IMR-90 (cell line): ENCODE data around the gene GRAMD1A. TPM values are rescaled to one million over a fixed set of nuclear protein-coding genes. Genes with fewer than 3 reads are reported as not detected.

Experiments used
- ATAC-seq: fragments of 200-7000 bp; cut with Tn5 transposase; 2 replicates; pipeline ENCODE4 v1.9.1; 2020; ENCODE audit warnings: low read depth, mild to moderate bottlenecking, moderate library complexity
- BruUV-seq: library from RNA; stranded (reverse); fragments of 400-500 nt; replicated peaks from 2 replicates; lab custom pipeline; 2021; lab: Mats Ljungman, UMichigan
- CTCF ChIA-PET: fragments of 300-600 bp; formaldehyde crosslinking; extraction: SDS; loops from one replicate; lab custom pipeline; 2021; ENCODE audit warnings: antibody characterized with exemption; lab: Yijun Ruan, JAX
- POLR2A ChIA-PET: fragments of 300-600 bp; sonication (Branson Sonifier 250); formaldehyde crosslinking; loops from one replicate; lab custom pipeline; 2022; ENCODE audit warnings: antibody characterized with exemption; ENCODE audit not compliant: unreplicated experiment; lab: Charles Lee
- DNase-seq: peaks from one replicate; pipeline ENCODE4 v3.0.0; 2013
- H2AFZ ChIP-seq: replicated peaks from 2 replicates; pipeline ENCODE3; 2013; ENCODE audit warnings: low read length, mild to moderate bottlenecking; ENCODE audit not compliant: poor library complexity
- H2AK5ac ChIP-seq: 2 replicates; pipeline ENCODE4 v1.6.1; 2013; ENCODE audit warnings: low read depth, low read length, inconsistent platforms
- H2AK9ac ChIP-seq: replicated peaks from 2 replicates; pipeline ENCODE3; 2013; ENCODE audit warnings: mild to moderate bottlenecking, low read depth, low read length, moderate library complexity; ENCODE audit not compliant: poor library complexity
- H2BK120ac ChIP-seq: 2 replicates; pipeline ENCODE4 v1.6.1; 2013; ENCODE audit warnings: low read depth, low read length, inconsistent platforms
- H2BK15ac ChIP-seq: 3 replicates; pipeline ENCODE4 v1.6.1; 2013; ENCODE audit warnings: low read depth, low read length, inconsistent platforms
- H2BK20ac ChIP-seq: 2 replicates; pipeline ENCODE4 v1.6.1; 2013; ENCODE audit warnings: low read depth, mild to moderate bottlenecking, inconsistent platforms, low read length, moderate library complexity
- H2BK5ac ChIP-seq: 2 replicates; pipeline ENCODE4 v1.6.1; 2013; ENCODE audit warnings: mild to moderate bottlenecking, low read depth, low read length, inconsistent platforms; ENCODE audit not compliant: poor library complexity, severe bottlenecking
- H3K14ac ChIP-seq: replicated peaks from 2 replicates; pipeline ENCODE4 v1.6.1; 2013; ENCODE audit warnings: low read depth, low read length, inconsistent platforms
- H3K18ac ChIP-seq: 2 replicates; pipeline ENCODE4 v1.6.1; 2013; ENCODE audit warnings: low read depth, low read length, control low read depth
- H3K23ac ChIP-seq: 2 replicates; pipeline ENCODE4 v1.6.1; 2013; ENCODE audit warnings: low read depth, low read length, inconsistent platforms
- H3K27ac ChIP-seq: 2 replicates; pipeline ENCODE4 v1.5.1; 2013; ENCODE audit warnings: mild to moderate bottlenecking, control low read depth, low read length; ENCODE audit not compliant: insufficient read depth
- H3K27me3 ChIP-seq: 2 replicates; pipeline ENCODE4 v1.6.1; 2013; ENCODE audit warnings: low read length; ENCODE audit not compliant: control insufficient read depth, insufficient read depth
- H3K36me3 ChIP-seq: 2 replicates; pipeline ENCODE4 v1.6.1; 2013; ENCODE audit warnings: low read length, mixed read lengths; ENCODE audit not compliant: control insufficient read depth, insufficient read depth
- H3K4ac ChIP-seq: 2 replicates; pipeline ENCODE4 v1.6.1; 2013; ENCODE audit warnings: low read depth, low read length, inconsistent platforms
- H3K4me1 ChIP-seq: 2 replicates; pipeline ENCODE4 v1.6.1; 2013; ENCODE audit warnings: low read length, mixed read lengths; ENCODE audit not compliant: control insufficient read depth, insufficient read depth
- H3K4me2 ChIP-seq: 2 replicates; pipeline ENCODE4 v1.6.1; 2013; ENCODE audit warnings: low read depth, mild to moderate bottlenecking, control low read depth, low read length, moderate library complexity
- H3K4me3 ChIP-seq: 2 replicates; pipeline ENCODE4 v1.5.1; 2013; ENCODE audit warnings: low read depth, mild to moderate bottlenecking, control low read depth, low read length, moderate library complexity; ENCODE audit not compliant: insufficient read depth
- H3K56ac ChIP-seq: 2 replicates; pipeline ENCODE4 v1.6.1; 2013; ENCODE audit warnings: low read length, inconsistent platforms; ENCODE audit not compliant: insufficient read depth; ENCODE audit errors: extremely low read depth
- H3K79me1 ChIP-seq, 2 experiments: 2 replicates each; pipeline ENCODE4 v1.6.1; 2013; ENCODE audit warnings: low read length in 2 of 2, inconsistent platforms in 1 of 2, low read depth in 1 of 2
- H3K9ac ChIP-seq: 2 replicates; pipeline ENCODE4 v1.6.1; 2013; ENCODE audit warnings: low read depth, low read length, control low read depth
- H3K9me1 ChIP-seq: 2 replicates; pipeline ENCODE4 v1.6.1; 2013; ENCODE audit warnings: low read length, inconsistent platforms; ENCODE audit not compliant: insufficient read depth
- H3K9me3 ChIP-seq: 2 replicates; pipeline ENCODE4 v1.6.1; 2013; ENCODE audit warnings: low read length; ENCODE audit not compliant: control insufficient read depth, insufficient read depth
- H4K20me1 ChIP-seq: 2 replicates; pipeline ENCODE4 v1.6.1; 2013; ENCODE audit warnings: low read length, inconsistent platforms; ENCODE audit not compliant: insufficient read depth
- H4K5ac ChIP-seq: 2 replicates; pipeline ENCODE4 v1.6.1; 2013; ENCODE audit warnings: mild to moderate bottlenecking, low read depth, low read length, control low read depth
- H4K8ac ChIP-seq, 2 experiments: 2 replicates each; pipeline ENCODE4 v1.6.1; 2013; ENCODE audit warnings: low read depth in 2 of 2, low read length in 2 of 2, control low read depth in 1 of 2, inconsistent platforms in 1 of 2
- H4K91ac ChIP-seq: 2 replicates; pipeline ENCODE4 v1.6.1; 2013; ENCODE audit warnings: low read depth, low read length, inconsistent platforms; ENCODE audit not compliant: insufficient read depth
- BHLHE40 ChIP-seq: fragments of 150-350 bp; IDR thresholded peaks from 2 replicates; pipeline ENCODE4 v1.6.1; 2016; ENCODE audit warnings: mild to moderate bottlenecking, low read depth, low read length
- CEBPB ChIP-seq: IDR thresholded peaks from 2 replicates; pipeline ENCODE4 v1.6.1; 2012; ENCODE audit warnings: low read depth, low read length, improper control_type of control experiment
- CHD1 ChIP-seq: IDR thresholded peaks from 2 replicates; pipeline ENCODE4 v1.6.1; 2012; ENCODE audit warnings: low read depth, low read length, improper control_type of control experiment
- FOS ChIP-seq: fragments of 150-350 bp; IDR thresholded peaks from 2 replicates; pipeline ENCODE4 v1.6.1; 2016; ENCODE audit warnings: low read depth, low read length
- MAFK ChIP-seq: IDR thresholded peaks from 2 replicates; pipeline ENCODE4 v1.6.1; 2012; ENCODE audit warnings: low read depth, low read length, improper control_type of control experiment
- MAZ ChIP-seq: IDR thresholded peaks from 2 replicates; pipeline ENCODE4 v1.6.1; 2012; ENCODE audit warnings: low read depth, mild to moderate bottlenecking, low read length, improper control_type of control experiment, moderate library complexity, borderline replicate concordance
- MXI1 ChIP-seq: IDR thresholded peaks from 2 replicates; pipeline ENCODE4 v1.6.1; 2012; ENCODE audit warnings: low read depth, mild to moderate bottlenecking, low read length, moderate library complexity, borderline replicate concordance
- NFE2L2 ChIP-seq: fragments of 150-350 bp; IDR thresholded peaks from 2 replicates; pipeline ENCODE4 v1.6.1; 2016; ENCODE audit warnings: low read depth, mild to moderate bottlenecking, low read length
- POLR2A ChIP-seq: IDR thresholded peaks from 2 replicates; pipeline ENCODE4 v1.6.1; 2012; ENCODE audit warnings: mild to moderate bottlenecking, low read depth, low read length
- RAD21 ChIP-seq: IDR thresholded peaks from 2 replicates; pipeline ENCODE4 v1.6.1; 2012; ENCODE audit warnings: low read length, improper control_type of control experiment
- RCOR1 ChIP-seq: IDR thresholded peaks from 2 replicates; pipeline ENCODE4 v1.6.1; 2012; ENCODE audit warnings: mild to moderate bottlenecking, low read length, improper control_type of control experiment; ENCODE audit not compliant: insufficient replicate concordance
- RFX5 ChIP-seq: IDR thresholded peaks from 2 replicates; pipeline ENCODE4 v1.8.0; 2012; ENCODE audit warnings: low read depth, mild to moderate bottlenecking, low read length, moderate library complexity
- SMC3 ChIP-seq: fragments of 150-350 bp; IDR thresholded peaks from 2 replicates; pipeline ENCODE4 v1.6.1; 2016; ENCODE audit warnings: low read depth, mild to moderate bottlenecking, antibody characterized with exemption, low read length, moderate library complexity
- WGBS, 2 experiments: methylation state at CpG; one replicate each; pipeline versions ENCODE4 v1.1.5 to v1.1.7; 2013; ENCODE audit warnings: missing lambda C conversion rate in 2 of 2; ENCODE audit not compliant: insufficient read length in 1 of 2; ENCODE audit errors: extremely low coverage in 2 of 2; 5-methylcytosine and 5-hydroxymethylcytosine counted together
- dilution Hi-C: fragments of 300-500 bp; cut with HindIII; formaldehyde crosslinking; loops from one replicate; pipeline ENCODE4 v1.14.3; 2018; ENCODE audit warnings: low sequenced_read_pairs; ENCODE audit not compliant: unreplicated experiment
- in situ Hi-C: fragments of 300-500 bp; cut with MboI; formaldehyde crosslinking; loops from 3 replicates; pipeline ENCODE4 v1.14.3; 2019; ENCODE audit warnings: low sequenced_read_pairs, inconsistent platforms, mixed read lengths
- intact Hi-C: fragments of 100-400 bp; cut with micrococcal nuclease; formaldehyde crosslinking; loops from 2 replicates; pipeline ENCODE4 v1.10.0; 2022
- polyA plus RNA-seq, 3 experiments: library from polyadenylated mRNA; depleted of rRNA; stranded (reverse); fragments of >200 nt; gene quantifications; 2 replicates each; pipeline ENCODE4 v1.2.3, GENCODE V29; 2012; ENCODE audit warnings: low replicate concordance in 1 of 3
- total RNA-seq: library from RNA; depleted of rRNA; stranded (reverse); fragments of >200 nt; gene quantifications from 2 replicates; pipeline ENCODE4 v1.2.3, GENCODE V29; 2012
- TF ChIP-seq, protein P1 (sequence below): fragments of 150-350 bp; IDR thresholded peaks from 2 replicates; pipeline ENCODE4 v1.6.1; 2016; ENCODE audit warnings: low read depth, mild to moderate bottlenecking, low read length, moderate library complexity, borderline replicate concordance
- TF ChIP-seq, protein P2 (sequence below): conservative IDR thresholded peaks from 2 replicates; pipeline ENCODE4 v1.5.1; 2012; ENCODE audit warnings: mild to moderate bottlenecking, low read depth, low read length, improper control_type of control experiment
- TF ChIP-seq, protein P3 (sequence below): fragments of 150-350 bp; IDR thresholded peaks from 2 replicates; pipeline ENCODE4 v1.6.1; 2017; ENCODE audit warnings: mild to moderate bottlenecking, antibody characterized with exemption, low read length, low read depth

Gene GRAMD1A
- total and polyA plus RNA-seq, 2 of the 4 experiments (the other 2 are of a cell fraction): 11.1 to 63.0 TPM

DNA sequence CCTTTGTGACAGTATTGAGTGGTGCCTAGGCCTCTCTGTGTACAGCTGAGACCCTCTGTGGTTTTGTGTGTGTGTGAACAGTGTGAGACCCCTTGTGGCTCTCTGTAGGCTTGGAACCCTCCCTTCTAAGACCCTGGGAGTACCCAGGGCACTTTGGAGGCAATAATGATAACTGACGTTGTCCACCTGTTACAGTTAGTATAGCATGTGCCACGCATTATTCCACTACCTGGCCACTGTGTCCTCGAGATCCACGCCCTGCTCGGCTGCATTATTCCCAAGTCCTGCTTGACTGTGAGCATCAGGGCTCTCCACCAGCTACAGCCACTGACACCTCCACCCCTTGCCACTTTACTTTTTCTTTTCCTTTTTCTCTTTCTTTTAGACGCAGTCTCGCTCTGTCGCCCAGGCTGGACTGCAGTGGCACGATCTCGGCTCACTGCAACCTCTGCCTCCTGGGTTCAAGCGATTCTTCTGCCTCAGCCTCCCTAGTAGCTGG lies 2.0 kb downstream of the GRAMD1A start:
- Histone ChIP-seq H2BK20ac (no peak overlapping the region), H3K36me3 (peaks cover 14% of the 10 kb centered on the region), H2AK5ac (peak overlapping the region; percentile 4; the same call in 1 of the 2 replicates), H3K27me3 (no peaks in the 10 kb centered on the region), H3K4ac (no peak overlapping the region), H2BK15ac (no peak overlapping the region), H3K27ac (no peak overlapping the region), H2AFZ (no peak overlapping the region), H4K8ac (no peak overlapping the region), H3K4me3 (no peak overlapping the region), H3K79me1 (peaks cover 24 to 69% of the 10 kb centered on the region in 2 experiments), H3K9me3 (no peaks in the 10 kb centered on the region), H2BK5ac (no peak overlapping the region), H2AK9ac (peak overlapping the region; percentile 57), H3K23ac (peak overlapping the region; percentile 63), H3K14ac (no peak overlapping the region), H3K9ac (no peak overlapping the region), H4K20me1 (peaks cover 53% of the 10 kb centered on the region), H3K56ac (no peak overlapping the region), H2BK120ac (no peak overlapping the region), H3K4me2 (no peak overlapping the region; the same call in 1 of the 2 replicates), H3K9me1 (peaks cover 28% of the 10 kb centered on the region), H4K91ac (no peak overlapping the region), H4K5ac (no peak overlapping the region), H3K4me1 (peaks cover 23% of the 10 kb centered on the region), H3K18ac (no peak overlapping the region)
- BruUV-seq: TSS peak; percentile 46
- CTCF ChIA-PET: no interaction called here
- WGBS, 2 experiments: 100% methylated on average over 6 of the region's 11 CpGs; no CpG with 5 or more reads in 1 of the 2 experiments
- POLR2A ChIA-PET: no interaction called here
- TF ChIP-seq, protein P1, sequence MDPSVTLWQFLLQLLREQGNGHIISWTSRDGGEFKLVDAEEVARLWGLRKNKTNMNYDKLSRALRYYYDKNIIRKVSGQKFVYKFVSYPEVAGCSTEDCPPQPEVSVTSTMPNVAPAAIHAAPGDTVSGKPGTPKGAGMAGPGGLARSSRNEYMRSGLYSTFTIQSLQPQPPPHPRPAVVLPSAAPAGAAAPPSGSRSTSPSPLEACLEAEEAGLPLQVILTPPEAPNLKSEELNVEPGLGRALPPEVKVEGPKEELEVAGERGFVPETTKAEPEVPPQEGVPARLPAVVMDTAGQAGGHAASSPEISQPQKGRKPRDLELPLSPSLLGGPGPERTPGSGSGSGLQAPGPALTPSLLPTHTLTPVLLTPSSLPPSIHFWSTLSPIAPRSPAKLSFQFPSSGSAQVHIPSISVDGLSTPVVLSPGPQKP: no peak
- TF ChIP-seq, protein P2, sequence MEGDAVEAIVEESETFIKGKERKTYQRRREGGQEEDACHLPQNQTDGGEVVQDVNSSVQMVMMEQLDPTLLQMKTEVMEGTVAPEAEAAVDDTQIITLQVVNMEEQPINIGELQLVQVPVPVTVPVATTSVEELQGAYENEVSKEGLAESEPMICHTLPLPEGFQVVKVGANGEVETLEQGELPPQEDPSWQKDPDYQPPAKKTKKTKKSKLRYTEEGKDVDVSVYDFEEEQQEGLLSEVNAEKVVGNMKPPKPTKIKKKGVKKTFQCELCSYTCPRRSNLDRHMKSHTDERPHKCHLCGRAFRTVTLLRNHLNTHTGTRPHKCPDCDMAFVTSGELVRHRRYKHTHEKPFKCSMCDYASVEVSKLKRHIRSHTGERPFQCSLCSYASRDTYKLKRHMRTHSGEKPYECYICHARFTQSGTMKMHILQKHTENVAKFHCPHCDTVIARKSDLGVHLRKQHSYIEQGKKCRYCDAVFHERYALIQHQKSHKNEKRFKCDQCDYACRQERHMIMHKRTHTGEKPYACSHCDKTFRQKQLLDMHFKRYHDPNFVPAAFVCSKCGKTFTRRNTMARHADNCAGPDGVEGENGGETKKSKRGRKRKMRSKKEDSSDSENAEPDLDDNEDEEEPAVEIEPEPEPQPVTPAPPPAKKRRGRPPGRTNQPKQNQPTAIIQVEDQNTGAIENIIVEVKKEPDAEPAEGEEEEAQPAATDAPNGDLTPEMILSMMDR: no peak
- TF ChIP-seq NFE2L2: no peak
- no peak for TF ChIP-seq SMC3
- TF ChIP-seq BHLHE40: no peak
- TF ChIP-seq CHD1: no peak
- no peak for TF ChIP-seq MAFK
- TF ChIP-seq CEBPB: no peak
- TF ChIP-seq RFX5: no peak
- TF ChIP-seq RAD21: no peak
- no peak for TF ChIP-seq MAZ
- no peak for TF ChIP-seq RCOR1
- TF ChIP-seq, protein P3, sequence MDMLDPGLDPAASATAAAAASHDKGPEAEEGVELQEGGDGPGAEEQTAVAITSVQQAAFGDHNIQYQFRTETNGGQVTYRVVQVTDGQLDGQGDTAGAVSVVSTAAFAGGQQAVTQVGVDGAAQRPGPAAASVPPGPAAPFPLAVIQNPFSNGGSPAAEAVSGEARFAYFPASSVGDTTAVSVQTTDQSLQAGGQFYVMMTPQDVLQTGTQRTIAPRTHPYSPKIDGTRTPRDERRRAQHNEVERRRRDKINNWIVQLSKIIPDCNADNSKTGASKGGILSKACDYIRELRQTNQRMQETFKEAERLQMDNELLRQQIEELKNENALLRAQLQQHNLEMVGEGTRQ: no peak
- TF ChIP-seq POLR2A: no peak
- no peak for TF ChIP-seq MXI1
- no peak for TF ChIP-seq FOS
- dilution Hi-C loops: no loop called here
- in situ Hi-C loops: no loop called here
- no peak for ATAC-seq
- intact Hi-C loops: no loop called here
- no peak for DNase-seq
